IMR-90 (cell line): ENCODE measurements around the gene CD44. TPM values are rescaled to one million over a fixed set of nuclear protein-coding genes. Genes with fewer than 3 reads are reported as not detected.

ENCODE experiments used
- ATAC-seq: fragments of 200-7000 bp; cut with Tn5 transposase; 2 replicates; pipeline ENCODE4 v1.9.1; 2020; ENCODE audit warnings: low read depth, mild to moderate bottlenecking, moderate library complexity
- BruUV-seq: library from RNA; stranded (reverse); fragments of 400-500 nt; replicated peaks from 2 replicates; lab custom pipeline; 2021; lab: Mats Ljungman, UMichigan
- CTCF ChIA-PET: fragments of 300-600 bp; formaldehyde crosslinking; extraction: SDS; loops from one replicate; lab custom pipeline; 2021; ENCODE audit warnings: antibody characterized with exemption; lab: Yijun Ruan, JAX
- POLR2A ChIA-PET: fragments of 300-600 bp; sonication (Branson Sonifier 250); formaldehyde crosslinking; loops from one replicate; lab custom pipeline; 2022; ENCODE audit warnings: antibody characterized with exemption; ENCODE audit not compliant: unreplicated experiment; lab: Charles Lee
- DNase-seq: peaks from one replicate; pipeline ENCODE4 v3.0.0; 2013
- H2AFZ ChIP-seq: replicated peaks from 2 replicates; pipeline ENCODE3; 2013; ENCODE audit warnings: low read length, mild to moderate bottlenecking; ENCODE audit not compliant: poor library complexity
- H2AK5ac ChIP-seq: 2 replicates; pipeline ENCODE4 v1.6.1; 2013; ENCODE audit warnings: low read depth, low read length, inconsistent platforms
- H2AK9ac ChIP-seq: replicated peaks from 2 replicates; pipeline ENCODE3; 2013; ENCODE audit warnings: mild to moderate bottlenecking, low read depth, low read length, moderate library complexity; ENCODE audit not compliant: poor library complexity
- H2BK120ac ChIP-seq: 2 replicates; pipeline ENCODE4 v1.6.1; 2013; ENCODE audit warnings: low read depth, low read length, inconsistent platforms
- H2BK15ac ChIP-seq: 3 replicates; pipeline ENCODE4 v1.6.1; 2013; ENCODE audit warnings: low read depth, low read length, inconsistent platforms
- H2BK20ac ChIP-seq: 2 replicates; pipeline ENCODE4 v1.6.1; 2013; ENCODE audit warnings: low read depth, mild to moderate bottlenecking, inconsistent platforms, low read length, moderate library complexity
- H2BK5ac ChIP-seq: 2 replicates; pipeline ENCODE4 v1.6.1; 2013; ENCODE audit warnings: mild to moderate bottlenecking, low read depth, low read length, inconsistent platforms; ENCODE audit not compliant: poor library complexity, severe bottlenecking
- H3K14ac ChIP-seq: replicated peaks from 2 replicates; pipeline ENCODE4 v1.6.1; 2013; ENCODE audit warnings: low read depth, low read length, inconsistent platforms
- H3K18ac ChIP-seq: 2 replicates; pipeline ENCODE4 v1.6.1; 2013; ENCODE audit warnings: low read depth, low read length, control low read depth
- H3K23ac ChIP-seq: 2 replicates; pipeline ENCODE4 v1.6.1; 2013; ENCODE audit warnings: low read depth, low read length, inconsistent platforms
- H3K27ac ChIP-seq: 2 replicates; pipeline ENCODE4 v1.5.1; 2013; ENCODE audit warnings: mild to moderate bottlenecking, control low read depth, low read length; ENCODE audit not compliant: insufficient read depth
- H3K27me3 ChIP-seq: 2 replicates; pipeline ENCODE4 v1.6.1; 2013; ENCODE audit warnings: low read length; ENCODE audit not compliant: control insufficient read depth, insufficient read depth
- H3K36me3 ChIP-seq: 2 replicates; pipeline ENCODE4 v1.6.1; 2013; ENCODE audit warnings: low read length, mixed read lengths; ENCODE audit not compliant: control insufficient read depth, insufficient read depth
- H3K4ac ChIP-seq: 2 replicates; pipeline ENCODE4 v1.6.1; 2013; ENCODE audit warnings: low read depth, low read length, inconsistent platforms
- H3K4me1 ChIP-seq: 2 replicates; pipeline ENCODE4 v1.6.1; 2013; ENCODE audit warnings: low read length, mixed read lengths; ENCODE audit not compliant: control insufficient read depth, insufficient read depth
- H3K4me2 ChIP-seq: 2 replicates; pipeline ENCODE4 v1.6.1; 2013; ENCODE audit warnings: low read depth, mild to moderate bottlenecking, control low read depth, low read length, moderate library complexity
- H3K4me3 ChIP-seq: 2 replicates; pipeline ENCODE4 v1.5.1; 2013; ENCODE audit warnings: low read depth, mild to moderate bottlenecking, control low read depth, low read length, moderate library complexity; ENCODE audit not compliant: insufficient read depth
- H3K56ac ChIP-seq: 2 replicates; pipeline ENCODE4 v1.6.1; 2013; ENCODE audit warnings: low read length, inconsistent platforms; ENCODE audit not compliant: insufficient read depth; ENCODE audit errors: extremely low read depth
- H3K79me1 ChIP-seq, 2 experiments: 2 replicates each; pipeline ENCODE4 v1.6.1; 2013; ENCODE audit warnings: low read length in 2 of 2, inconsistent platforms in 1 of 2, low read depth in 1 of 2
- H3K9ac ChIP-seq: 2 replicates; pipeline ENCODE4 v1.6.1; 2013; ENCODE audit warnings: low read depth, low read length, control low read depth
- H3K9me1 ChIP-seq: 2 replicates; pipeline ENCODE4 v1.6.1; 2013; ENCODE audit warnings: low read length, inconsistent platforms; ENCODE audit not compliant: insufficient read depth
- H3K9me3 ChIP-seq: 2 replicates; pipeline ENCODE4 v1.6.1; 2013; ENCODE audit warnings: low read length; ENCODE audit not compliant: control insufficient read depth, insufficient read depth
- H4K20me1 ChIP-seq: 2 replicates; pipeline ENCODE4 v1.6.1; 2013; ENCODE audit warnings: low read length, inconsistent platforms; ENCODE audit not compliant: insufficient read depth
- H4K5ac ChIP-seq: 2 replicates; pipeline ENCODE4 v1.6.1; 2013; ENCODE audit warnings: mild to moderate bottlenecking, low read depth, low read length, control low read depth
- H4K8ac ChIP-seq, 2 experiments: 2 replicates each; pipeline ENCODE4 v1.6.1; 2013; ENCODE audit warnings: low read depth in 2 of 2, low read length in 2 of 2, control low read depth in 1 of 2, inconsistent platforms in 1 of 2
- H4K91ac ChIP-seq: 2 replicates; pipeline ENCODE4 v1.6.1; 2013; ENCODE audit warnings: low read depth, low read length, inconsistent platforms; ENCODE audit not compliant: insufficient read depth
- BHLHE40 ChIP-seq: fragments of 150-350 bp; IDR thresholded peaks from 2 replicates; pipeline ENCODE4 v1.6.1; 2016; ENCODE audit warnings: mild to moderate bottlenecking, low read depth, low read length
- FOS ChIP-seq: fragments of 150-350 bp; IDR thresholded peaks from 2 replicates; pipeline ENCODE4 v1.6.1; 2016; ENCODE audit warnings: low read depth, low read length
- MAZ ChIP-seq: IDR thresholded peaks from 2 replicates; pipeline ENCODE4 v1.6.1; 2012; ENCODE audit warnings: low read depth, mild to moderate bottlenecking, low read length, improper control_type of control experiment, moderate library complexity, borderline replicate concordance
- MXI1 ChIP-seq: IDR thresholded peaks from 2 replicates; pipeline ENCODE4 v1.6.1; 2012; ENCODE audit warnings: low read depth, mild to moderate bottlenecking, low read length, moderate library complexity, borderline replicate concordance
- NFE2L2 ChIP-seq: fragments of 150-350 bp; IDR thresholded peaks from 2 replicates; pipeline ENCODE4 v1.6.1; 2016; ENCODE audit warnings: low read depth, mild to moderate bottlenecking, low read length
- RAD21 ChIP-seq: IDR thresholded peaks from 2 replicates; pipeline ENCODE4 v1.6.1; 2012; ENCODE audit warnings: low read length, improper control_type of control experiment
- SMC3 ChIP-seq: fragments of 150-350 bp; IDR thresholded peaks from 2 replicates; pipeline ENCODE4 v1.6.1; 2016; ENCODE audit warnings: low read depth, mild to moderate bottlenecking, antibody characterized with exemption, low read length, moderate library complexity
- WGBS, 2 experiments: methylation state at CpG; one replicate each; pipeline versions ENCODE4 v1.1.5 to v1.1.7; 2013; ENCODE audit warnings: missing lambda C conversion rate in 2 of 2; ENCODE audit not compliant: insufficient read length in 1 of 2; ENCODE audit errors: extremely low coverage in 2 of 2; 5-methylcytosine and 5-hydroxymethylcytosine counted together
- dilution Hi-C: fragments of 300-500 bp; cut with HindIII; formaldehyde crosslinking; loops from one replicate; pipeline ENCODE4 v1.14.3; 2018; ENCODE audit warnings: low sequenced_read_pairs; ENCODE audit not compliant: unreplicated experiment
- in situ Hi-C: fragments of 300-500 bp; cut with MboI; formaldehyde crosslinking; loops from 3 replicates; pipeline ENCODE4 v1.14.3; 2019; ENCODE audit warnings: low sequenced_read_pairs, inconsistent platforms, mixed read lengths
- intact Hi-C: fragments of 100-400 bp; cut with micrococcal nuclease; formaldehyde crosslinking; loops from 2 replicates; pipeline ENCODE4 v1.10.0; 2022
- polyA plus RNA-seq, 3 experiments: library from polyadenylated mRNA; depleted of rRNA; stranded (reverse); fragments of >200 nt; gene quantifications; 2 replicates each; pipeline ENCODE4 v1.2.3, GENCODE V29; 2012; ENCODE audit warnings: low replicate concordance in 1 of 3
- total RNA-seq: library from RNA; depleted of rRNA; stranded (reverse); fragments of >200 nt; gene quantifications from 2 replicates; pipeline ENCODE4 v1.2.3, GENCODE V29; 2012
- TF ChIP-seq, protein P1 (sequence below): fragments of 150-350 bp; IDR thresholded peaks from 2 replicates; pipeline ENCODE4 v1.6.1; 2016; ENCODE audit warnings: low read depth, mild to moderate bottlenecking, low read length, moderate library complexity, borderline replicate concordance
- TF ChIP-seq, protein P2 (sequence below): fragments of 150-350 bp; IDR thresholded peaks from 2 replicates; pipeline ENCODE4 v1.6.1; 2017; ENCODE audit warnings: mild to moderate bottlenecking, antibody characterized with exemption, low read length, low read depth
- TF ChIP-seq, protein P3 (sequence below): conservative IDR thresholded peaks from 2 replicates; pipeline ENCODE4 v1.5.1; 2012; ENCODE audit warnings: mild to moderate bottlenecking, low read depth, low read length, improper control_type of control experiment

CD44 gene
- total and polyA plus RNA-seq, 2 of the 4 experiments (the other 2 are of a cell fraction), result 357 to 947 TPM

GRCh38 chr11:35190804-35191348 lies 51.9 kb downstream of the CD44 start (continued):
- TF ChIP-seq, protein P1, sequence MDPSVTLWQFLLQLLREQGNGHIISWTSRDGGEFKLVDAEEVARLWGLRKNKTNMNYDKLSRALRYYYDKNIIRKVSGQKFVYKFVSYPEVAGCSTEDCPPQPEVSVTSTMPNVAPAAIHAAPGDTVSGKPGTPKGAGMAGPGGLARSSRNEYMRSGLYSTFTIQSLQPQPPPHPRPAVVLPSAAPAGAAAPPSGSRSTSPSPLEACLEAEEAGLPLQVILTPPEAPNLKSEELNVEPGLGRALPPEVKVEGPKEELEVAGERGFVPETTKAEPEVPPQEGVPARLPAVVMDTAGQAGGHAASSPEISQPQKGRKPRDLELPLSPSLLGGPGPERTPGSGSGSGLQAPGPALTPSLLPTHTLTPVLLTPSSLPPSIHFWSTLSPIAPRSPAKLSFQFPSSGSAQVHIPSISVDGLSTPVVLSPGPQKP, result no peak

- Histone ChIP-seq H2AK5ac (peak overlapping the region; percentile 69; the same call in 1 of the 2 replicates), H2BK20ac (peak overlapping the region; percentile 58; the same call in 1 of the 2 replicates), H4K91ac (peak overlapping the region; percentile 45), H3K4ac (peak overlapping the region; percentile 77), H3K9me1 (peaks cover 19% of the 10 kb centered on the region), H3K4me1 (peaks cover 28% of the 10 kb centered on the region), H2AFZ (no peak overlapping the region), H2BK120ac (peak overlapping the region; percentile 75), H3K27me3 (no peaks in the 10 kb centered on the region), H4K5ac (peak overlapping the region; percentile 87), H3K23ac (peak overlapping the region; percentile 81), H4K8ac (peak overlapping the region; percentile 78 to 81; a peak in 3 of 4 replicates), H3K4me2 (0 out of 2 replicates have a peak overlapping the region, but pooled peaks have one; percentile 9), H3K36me3 (peaks cover 50% of the 10 kb centered on the region), H3K27ac (peak overlapping the region; percentile 64), H2BK5ac (peak overlapping the region; percentile 83), H3K79me1 (peaks cover 14 to 60% of the 10 kb centered on the region in 2 experiments), H3K9me3 (no peaks in the 10 kb centered on the region), H2BK15ac (peak overlapping the region; percentile 52; the same call in 2 of the 3 replicates), H3K4me3 (no peak overlapping the region), H4K20me1 (peaks cover 28% of the 10 kb centered on the region), H3K56ac (peak overlapping the region; percentile 61), H2AK9ac (no peak overlapping the region), H3K18ac (peak overlapping the region; percentile 87), H3K14ac (peak overlapping the region; percentile 54), H3K9ac (peak overlapping the region; percentile 49; the same call in 1 of the 2 replicates)
- dilution Hi-C loops, result no loop called here
- TF ChIP-seq NFE2L2, result no peak
- TF ChIP-seq MXI1, result no peak
- no peak for TF ChIP-seq BHLHE40
- TF ChIP-seq, protein P2, sequence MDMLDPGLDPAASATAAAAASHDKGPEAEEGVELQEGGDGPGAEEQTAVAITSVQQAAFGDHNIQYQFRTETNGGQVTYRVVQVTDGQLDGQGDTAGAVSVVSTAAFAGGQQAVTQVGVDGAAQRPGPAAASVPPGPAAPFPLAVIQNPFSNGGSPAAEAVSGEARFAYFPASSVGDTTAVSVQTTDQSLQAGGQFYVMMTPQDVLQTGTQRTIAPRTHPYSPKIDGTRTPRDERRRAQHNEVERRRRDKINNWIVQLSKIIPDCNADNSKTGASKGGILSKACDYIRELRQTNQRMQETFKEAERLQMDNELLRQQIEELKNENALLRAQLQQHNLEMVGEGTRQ, result no peak
- TF ChIP-seq MAZ, result no peak
- TF ChIP-seq FOS, result no peak
- TF ChIP-seq, protein P3, sequence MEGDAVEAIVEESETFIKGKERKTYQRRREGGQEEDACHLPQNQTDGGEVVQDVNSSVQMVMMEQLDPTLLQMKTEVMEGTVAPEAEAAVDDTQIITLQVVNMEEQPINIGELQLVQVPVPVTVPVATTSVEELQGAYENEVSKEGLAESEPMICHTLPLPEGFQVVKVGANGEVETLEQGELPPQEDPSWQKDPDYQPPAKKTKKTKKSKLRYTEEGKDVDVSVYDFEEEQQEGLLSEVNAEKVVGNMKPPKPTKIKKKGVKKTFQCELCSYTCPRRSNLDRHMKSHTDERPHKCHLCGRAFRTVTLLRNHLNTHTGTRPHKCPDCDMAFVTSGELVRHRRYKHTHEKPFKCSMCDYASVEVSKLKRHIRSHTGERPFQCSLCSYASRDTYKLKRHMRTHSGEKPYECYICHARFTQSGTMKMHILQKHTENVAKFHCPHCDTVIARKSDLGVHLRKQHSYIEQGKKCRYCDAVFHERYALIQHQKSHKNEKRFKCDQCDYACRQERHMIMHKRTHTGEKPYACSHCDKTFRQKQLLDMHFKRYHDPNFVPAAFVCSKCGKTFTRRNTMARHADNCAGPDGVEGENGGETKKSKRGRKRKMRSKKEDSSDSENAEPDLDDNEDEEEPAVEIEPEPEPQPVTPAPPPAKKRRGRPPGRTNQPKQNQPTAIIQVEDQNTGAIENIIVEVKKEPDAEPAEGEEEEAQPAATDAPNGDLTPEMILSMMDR, result no peak
- TF ChIP-seq SMC3, result no peak
- TF ChIP-seq RAD21, result no peak
- in situ Hi-C loops, result no loop called here
- peak; percentile 45 for ATAC-seq
- no TSS peak for BruUV-seq
- ChIA-PET CTCF (interaction anchor here (1.0 kb wide), 1 partner anchor 195 kb away, joined by 3 read pairs; no protein-coding TSS in a partner anchor), POLR2A (no interaction called here)
- DNase-seq, result peak; percentile 38
- intact Hi-C loops, result loop anchor here (5.0 to 10.0 kb wide), 2 partner anchors 192 to 215 kb away; no protein-coding TSS in a partner anchor
- 40% methylated on average over 1 of the region's 3 CpGs; no CpG with 5 or more reads in 1 of the 2 experiments for WGBS, 2 experiments
Measured at GRCh38 chr11:35192347-35192746, 53.4 kb downstream of the CD44 start.
